Loucy (cell line): ENCODE measurements around the gene NDUFS6.

Source experiments
- CTCF ChIP-seq: fragments of 200-600 bp; sonication (generic); conservative IDR thresholded peaks from 2 replicates; pipeline ENCODE4 v1.5.1; 2014; ENCODE audit warnings: mild to moderate bottlenecking, antibody characterized with exemption, low read length
- EZH2phosphoT487 ChIP-seq: fragments of 200-600 bp; IDR thresholded peaks from 2 replicates; pipeline ENCODE4 v1.6.1; 2018; ENCODE audit warnings: antibody characterized with exemption, mild to moderate bottlenecking, moderate library complexity, borderline replicate concordance

GRCh38 chr5:1764606-1764960, 36.6 kb upstream of the NDUFS6 start:
- TF ChIP-seq CTCF, result no peak
- no peak for TF ChIP-seq EZH2phosphoT487
